Non-pigmented ciliary epithelial cell (primary cell): ENCODE measurements around the gene CNTNAP3.
"Not testable (repeated sequence)": the region's sequence is repeated elsewhere in the genome, so short reads cannot be mapped to it uniquely, and the experiment has no call there.

Experiments
- DNase-seq: peaks from one replicate; pipeline ENCODE4 v3.0.0-alpha.2; 2010; ENCODE audit warnings: low read depth

The CNTNAP3 gene

GRCh38 chr9:39287980-39288379 lies at the start of gene CNTNAP3:
Gene CNTNAP3, minus strand, starts transcription at chr9:39288167. Its CDS starts 103 bp downstream, at chr9:39288064.
- not testable (repeated sequence) for DNase-seq

- not testable (repeated sequence) for DNase-seq
Observed at GRCh38 chr9:39279995-39280394, 8.0 kb downstream of the CNTNAP3 start.

DNA sequence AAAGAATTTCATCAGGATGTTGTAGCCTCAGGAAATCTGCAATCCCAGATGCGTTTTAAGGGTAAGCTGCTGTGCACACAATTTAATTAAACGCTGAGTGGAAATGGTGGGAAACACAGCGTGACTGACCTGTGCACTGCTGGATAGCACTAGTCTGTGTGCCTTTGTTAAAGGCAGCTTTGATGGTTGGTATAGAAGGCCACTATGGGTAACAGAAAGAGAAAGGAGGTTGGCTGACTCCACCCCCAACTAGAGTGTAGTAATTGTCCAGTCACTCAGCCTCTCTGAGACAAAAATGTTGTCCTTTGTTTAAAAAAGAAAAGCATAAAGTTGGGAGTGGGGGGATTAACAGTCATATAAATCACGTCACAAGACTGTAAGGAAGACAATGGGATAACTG lies 45.5 kb downstream of the CNTNAP3 start:
- DNase-seq, result not testable (repeated sequence)

- not testable (repeated sequence) for DNase-seq
Observed at GRCh38 chr9:39232130-39232991, 55.6 kb downstream of the CNTNAP3 start.

DNA sequence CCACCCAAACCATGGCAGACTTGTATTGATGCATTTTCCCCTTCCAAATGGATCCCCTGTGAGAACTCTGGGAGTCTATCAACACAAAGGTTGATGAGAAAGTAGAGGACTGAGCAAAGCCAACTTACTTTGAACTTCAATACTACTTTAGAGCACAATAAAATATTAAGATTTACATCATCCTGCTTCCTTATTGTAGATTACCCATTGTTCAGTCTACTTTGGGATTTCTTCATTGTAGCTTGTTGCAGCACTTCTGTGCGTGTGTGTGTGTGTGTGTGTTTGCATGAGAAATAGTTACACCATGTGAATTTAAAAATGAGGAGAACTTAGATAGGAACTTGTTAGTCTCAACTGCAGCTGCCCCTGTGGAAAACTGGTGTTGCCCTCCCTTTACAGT lies 72.0 kb downstream of the CNTNAP3 start:
- not testable (repeated sequence) for DNase-seq

DNA sequence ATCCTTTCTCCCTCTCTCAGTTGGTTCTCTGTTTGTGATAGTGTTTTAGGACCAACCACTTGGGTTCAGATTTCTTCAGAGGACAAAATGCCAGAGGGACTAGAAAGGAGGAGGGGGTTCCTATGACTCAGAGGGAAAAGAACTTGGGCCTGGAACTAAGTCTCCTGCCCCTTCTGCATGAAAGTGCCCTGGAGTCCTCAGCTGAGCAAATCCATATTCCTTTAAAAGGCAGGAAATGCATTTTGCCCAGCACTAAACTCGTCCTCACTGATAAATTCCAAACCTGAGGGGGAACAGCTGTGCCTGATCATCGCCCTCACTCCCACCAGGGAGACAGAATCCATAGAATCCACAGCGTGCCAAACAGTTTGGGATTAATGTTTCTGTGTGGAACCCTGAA lies 78.2 kb downstream of the CNTNAP3 start:
- not testable (repeated sequence) for DNase-seq

- DNase-seq, result not testable (repeated sequence)
Observed at GRCh38 chr9:39206643-39207042, 81.3 kb downstream of the CNTNAP3 start.

- not testable (repeated sequence) for DNase-seq
Observed at GRCh38 chr9:39205842-39206241, 82.1 kb downstream of the CNTNAP3 start.

DNA sequence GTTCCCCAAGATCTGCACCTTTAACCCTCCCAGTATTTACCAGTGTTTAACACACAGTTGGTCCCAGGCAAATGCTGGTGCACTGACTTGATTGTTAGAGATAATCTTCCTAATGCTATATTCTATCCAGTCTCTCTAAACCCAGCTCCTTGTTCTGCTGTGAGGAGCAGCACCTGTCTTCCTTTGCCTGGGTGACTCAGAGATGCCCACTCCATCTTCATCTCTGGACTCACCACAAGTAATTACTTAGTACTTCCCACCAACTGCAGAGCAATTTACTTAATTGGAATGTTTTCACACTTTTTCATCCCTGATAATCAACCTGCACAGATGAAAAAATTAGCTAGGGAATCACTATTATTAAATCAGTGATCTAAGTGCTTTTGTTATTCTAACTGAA lies 87.6 kb downstream of the CNTNAP3 start:
- not testable (repeated sequence) for DNase-seq

- not testable (repeated sequence) for DNase-seq
Observed at GRCh38 chr9:39198000-39198709, 89.8 kb downstream of the CNTNAP3 start.

GRCh38 chr9:39171370-39171769 lies 116.6 kb downstream of the CNTNAP3 start:
- DNase-seq, result not testable (repeated sequence)

GRCh38 chr9:39157714-39158113 lies 130.3 kb downstream of the CNTNAP3 start:
- DNase-seq, result not testable (repeated sequence)

DNA sequence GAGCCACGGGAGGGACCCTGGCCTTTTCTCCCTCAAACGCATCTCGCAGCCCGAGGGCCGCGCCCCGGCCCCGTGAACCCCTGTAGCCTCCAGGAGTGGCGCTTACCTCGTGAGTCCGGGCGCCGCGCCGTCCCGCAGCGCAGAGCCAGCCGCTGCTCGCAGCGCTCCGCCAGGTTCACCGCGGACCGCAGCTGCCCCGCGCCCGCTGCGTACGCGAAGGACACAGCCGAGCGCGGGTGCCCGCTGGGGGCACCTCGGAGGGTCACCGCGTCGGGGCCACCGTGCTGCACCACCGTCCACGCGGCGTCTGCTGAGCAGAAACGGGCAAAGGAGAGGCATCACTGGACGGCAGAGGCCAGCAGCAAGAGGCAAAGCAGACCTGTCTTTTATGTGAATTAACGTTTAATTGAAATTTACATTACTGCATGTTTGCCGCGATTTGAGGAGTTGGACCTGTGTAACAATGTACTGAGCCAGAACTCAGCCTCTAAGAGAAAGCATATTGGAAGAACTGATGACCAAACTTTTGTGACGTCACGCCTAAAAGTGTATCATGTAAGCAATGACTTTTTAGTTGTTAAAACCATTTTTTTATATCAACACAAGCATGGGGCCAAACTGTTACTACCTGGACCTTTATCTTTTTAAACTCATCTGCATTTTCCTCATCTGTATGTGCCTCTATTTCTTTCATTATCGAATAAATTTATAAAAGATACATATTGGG lies 155.0 kb downstream of the CNTNAP3 start:
- DNase-seq, result not testable (repeated sequence)

DNA sequence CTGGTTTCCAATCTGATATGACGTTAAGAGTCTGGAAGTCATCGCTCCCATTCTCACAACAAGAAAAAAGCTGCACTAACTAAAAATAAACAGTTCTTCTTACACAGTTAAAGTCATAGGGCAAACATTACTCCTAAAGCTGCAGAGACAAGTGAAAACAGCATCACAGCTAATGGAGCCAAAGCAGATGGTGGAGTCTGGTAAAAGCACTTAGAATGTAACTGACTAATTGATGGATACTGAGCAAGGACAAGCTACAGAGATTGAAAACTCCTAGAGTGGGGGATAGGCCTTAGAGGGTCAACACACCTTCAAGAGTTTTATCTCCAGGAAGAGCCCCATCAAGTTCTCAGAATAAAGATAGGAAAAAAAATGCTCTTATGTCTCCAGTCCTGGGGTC lies 166.6 kb downstream of the CNTNAP3 start:
- not testable (repeated sequence) for DNase-seq

DNA sequence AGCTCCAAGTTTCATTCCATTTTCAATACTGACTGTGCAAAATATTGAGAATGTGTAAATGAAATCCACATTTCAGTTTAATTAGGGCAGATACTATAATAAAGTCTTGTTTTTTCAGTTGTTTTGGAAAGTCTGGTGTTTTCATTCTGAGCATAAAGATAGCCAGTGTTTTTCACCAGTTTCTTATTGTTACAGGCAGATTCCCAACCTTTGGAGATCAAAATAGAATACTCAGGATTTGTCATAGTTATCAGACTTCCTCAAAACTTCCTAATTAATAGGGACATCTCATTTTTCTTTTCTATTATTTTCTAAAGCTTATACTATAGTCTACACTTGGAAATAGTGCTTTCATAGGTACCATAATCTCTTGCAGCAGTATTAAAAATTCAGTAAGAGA lies 176.2 kb downstream of the CNTNAP3 start:
- not testable (repeated sequence) for DNase-seq

- DNase-seq, result no peak
Observed at GRCh38 chr9:39108145-39108544, 179.8 kb downstream of the CNTNAP3 start.

- DNase-seq, result not testable (repeated sequence)
Observed at GRCh38 chr9:39097208-39097607, 190.8 kb downstream of the CNTNAP3 start.

GRCh38 chr9:39085311-39085710 lies 202.7 kb downstream of the CNTNAP3 start:
- DNase-seq, result not testable (repeated sequence)

- DNase-seq, result not testable (repeated sequence)
Observed at GRCh38 chr9:39082574-39082973, 205.4 kb downstream of the CNTNAP3 start.

DNA sequence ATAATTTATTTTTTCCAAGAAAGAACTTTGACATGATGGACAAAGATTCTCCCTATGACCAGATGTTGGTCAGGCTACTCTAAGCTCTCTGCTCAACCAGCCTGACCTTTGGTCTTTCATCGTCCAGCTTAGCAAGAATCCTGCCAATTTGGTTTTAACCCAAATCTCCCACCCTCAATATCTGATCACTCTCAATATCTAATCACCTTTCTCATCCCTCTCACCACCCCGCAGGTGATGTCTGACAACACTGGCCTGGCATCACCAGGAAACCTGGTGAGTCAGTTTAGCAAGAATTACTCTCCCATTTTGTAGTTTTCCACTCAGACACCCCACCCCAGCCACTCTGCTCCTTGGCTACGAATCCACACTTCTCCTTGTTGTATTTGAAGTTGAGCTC lies 207.9 kb downstream of the CNTNAP3 start:
- not testable (repeated sequence) for DNase-seq

DNA sequence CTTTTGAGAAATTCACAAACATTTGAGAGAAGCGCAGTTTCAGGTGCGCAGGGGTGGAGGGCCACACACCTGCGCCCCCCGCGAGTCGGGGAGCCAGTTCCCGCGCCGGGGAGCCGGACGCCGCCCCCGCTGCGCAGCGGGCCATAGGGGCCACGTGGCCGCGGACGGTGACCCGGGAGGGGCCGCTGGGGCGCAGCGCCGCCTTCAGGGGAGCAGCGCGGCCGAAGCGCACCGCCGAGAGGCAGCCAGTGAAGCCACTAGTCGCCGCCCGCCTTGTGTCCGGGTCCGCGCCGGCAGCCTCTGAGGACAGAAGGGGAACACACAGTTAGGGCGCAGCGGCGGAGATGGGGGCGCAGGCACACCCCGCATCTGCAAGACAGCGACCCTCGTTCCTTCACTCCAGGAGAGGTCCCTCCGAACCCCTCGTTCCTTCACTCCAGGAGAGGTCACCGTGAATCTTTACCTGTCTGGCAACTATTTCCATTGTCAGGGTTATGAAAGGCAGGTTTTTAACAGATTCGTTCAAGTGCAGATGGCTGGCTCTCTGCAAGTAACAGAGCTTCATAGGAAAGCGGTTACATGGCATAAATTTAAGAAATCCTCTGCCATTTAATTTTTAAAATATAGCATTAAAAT lies 209.2 kb downstream of the CNTNAP3 start:
- not testable (repeated sequence) for DNase-seq

- not testable (repeated sequence) for DNase-seq
Observed at GRCh38 chr9:39073537-39073936, 214.4 kb downstream of the CNTNAP3 start.
